Right atrium auricular region (tissue), 2 donors: ENCODE data around the gene CLDN22. TPM values are rescaled to one million over a fixed set of nuclear protein-coding genes. Genes with fewer than 3 reads are reported as not detected.

ENCODE experiments used
- DNase-seq: peaks from one replicate; pipeline ENCODE4 v3.0.0-alpha.2; 2019; ENCODE audit warnings: low spot score
- H3K27ac ChIP-seq, 2 donors: fragments of 200-600 bp; sonication (generic); 1 replicate in 1 of 2; 2 replicates in 1 of 2; pipeline ENCODE4 v1.5.1; 2016 to 2019
- H3K27me3 ChIP-seq, 2 donors: fragments of 200-600 bp; sonication (generic); one replicate each; pipeline versions ENCODE4 v1.5.1 to v1.6.0; 2017 to 2019
- H3K36me3 ChIP-seq: fragments of 200-600 bp; sonication (generic); one replicate; pipeline ENCODE4 v1.5.1; 2016
- H3K4me1 ChIP-seq, 2 donors: fragments of 200-600 bp; sonication (generic); one replicate each; pipeline versions ENCODE4 v1.5.1 to v1.6.0; 2017 to 2019
- H3K4me3 ChIP-seq, 2 donors: fragments of 200-600 bp; sonication (generic); 1 replicate in 1 of 2; 2 replicates in 1 of 2; pipeline ENCODE4 v1.5.1; 2017 to 2019; ENCODE audit warnings: mild to moderate bottlenecking in 1 of 2, moderate library complexity in 1 of 2
- H3K9me3 ChIP-seq, 2 donors: fragments of 200-600 bp; sonication (generic); one replicate each; pipeline ENCODE4 v1.5.1; 2019
- CTCF ChIP-seq, 2 donors: fragments of 200-600 bp; sonication (generic); IDR thresholded peaks; one replicate each; pipeline ENCODE4 v1.5.1; 2019; ENCODE audit warnings: antibody characterized with exemption in 2 of 2
- total RNA-seq, 2 donors: library from RNA; depleted of rRNA; stranded (reverse); fragments of >200 nt; gene quantifications; one replicate each; pipeline ENCODE4 v1.1.0, GENCODE V29; 2016

CLDN22 gene
- total RNA-seq, 2 donors from 2014 or later = not detected

DNA sequence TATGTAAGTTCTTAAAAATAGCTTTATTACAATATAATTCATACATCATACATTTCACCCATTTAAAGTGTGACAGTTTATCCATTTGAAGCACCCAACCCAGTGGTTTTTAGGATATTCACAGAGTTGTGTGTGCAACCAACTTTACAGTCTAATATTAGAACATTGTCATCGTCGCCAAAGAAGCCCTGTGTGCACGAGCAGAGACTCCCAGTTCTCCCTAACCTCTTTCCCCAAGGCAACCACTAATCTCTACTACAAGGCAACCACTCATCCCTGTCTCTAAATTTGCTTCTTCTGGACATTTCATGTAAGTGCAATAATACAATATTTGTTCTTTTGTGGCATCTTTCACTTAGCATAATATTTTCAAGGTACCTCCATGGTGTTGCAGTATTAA, 47.7 kb downstream of the CLDN22 start:
- DNase-seq = no peak
- TF ChIP-seq CTCF (IDR thresholded peaks at IDR 0.05) = no peak
- Histone ChIP-seq H3K9me3 (peaks cover 5 to 32% of the 10 kb centered on the region in 2 donors), H3K4me3 (no peak overlapping the region), H3K27me3 (no peaks in the 10 kb centered on the region), H3K4me1 (no peaks in the 10 kb centered on the region), H3K27ac (no peak overlapping the region), H3K36me3 (peaks cover 55% of the 10 kb centered on the region)

DNA sequence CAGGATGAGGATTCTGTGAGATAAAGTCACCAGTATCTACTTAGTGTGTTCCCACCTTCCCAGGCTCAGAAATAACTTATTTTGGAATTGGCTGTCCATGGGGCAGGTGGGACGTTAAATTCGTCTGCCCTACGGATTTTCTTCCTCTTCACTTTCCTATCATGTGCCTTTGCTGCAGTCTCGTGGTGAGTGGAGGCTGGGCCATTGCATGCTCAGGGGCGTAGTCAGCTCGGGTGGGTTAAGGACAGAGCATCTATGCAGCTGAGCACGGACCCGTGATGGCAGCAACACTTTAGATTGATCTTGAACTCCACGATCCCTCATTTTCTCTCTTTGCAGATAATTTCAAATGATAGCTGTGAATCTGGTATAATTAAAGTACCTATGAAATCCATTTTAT, 51.5 kb downstream of the CLDN22 start:
- DNase-seq = no peak
- H3K27ac ChIP-seq = no peak overlapping the region
- H3K4me1 ChIP-seq = no peaks in the 10 kb centered on the region
- H3K27me3 ChIP-seq = no peaks in the 10 kb centered on the region
- no peak for TF ChIP-seq CTCF (IDR thresholded peaks at IDR 0.05)
- H3K4me3 ChIP-seq = no peak overlapping the region
- no peaks in the 10 kb centered on the region for H3K9me3 ChIP-seq
- H3K36me3 ChIP-seq = peaks cover 54% of the 10 kb centered on the region

Other genes with a start within 250 kb of the CLDN22 start
- 10 to 100 TPM; 22.4 to 22.7 TPM for gene WWC2, start 221.0 kb downstream of the CLDN22 start, total RNA-seq
- not detected for gene CLDN24, start 2.1 kb upstream of the CLDN22 start, total RNA-seq
- gene CDKN2AIP, start 124.4 kb upstream of the CLDN22 start, total RNA-seq = 10 to 100 TPM in 1 of 2 donors, 1 to 10 TPM in 1; 9.7 to 11.1 TPM
- gene ING2, start 184.8 kb upstream of the CLDN22 start, total RNA-seq = 1 to 10 TPM; 4.6 to 7.7 TPM